ENCODE measurements around the gene MEDAG. TPM values are rescaled to one million over a fixed set of nuclear protein-coding genes. Genes with fewer than 3 reads are reported as not detected.

MEDAG gene
- total RNA-seq, 4 donors from 2014 or later: 4.9 to 21.5 (median 8.7) TPM

GRCh38 chr13:30965380-30965779 lies 59.3 kb downstream of the MEDAG start:
- H3K27ac ChIP-seq: no peak overlapping the region
- H3K36me3 ChIP-seq: no peaks in the 10 kb centered on the region
- TF ChIP-seq CTCF (IDR thresholded peaks at IDR 0.05) (no peak), POLR2A (IDR thresholded peaks at IDR 0.05) (no peak)
- no peak for DNase-seq
- H3K27me3 ChIP-seq: no peaks in the 10 kb centered on the region
- no peaks in the 10 kb centered on the region for H3K4me1 ChIP-seq
- H3K9me3 ChIP-seq: no peaks in the 10 kb centered on the region
- no peak overlapping the region for H3K4me3 ChIP-seq

- TF ChIP-seq CTCF (IDR thresholded peaks at IDR 0.05) (no peak), POLR2A (IDR thresholded peaks at IDR 0.05) (no peak)
- Histone ChIP-seq H3K27ac (no peak overlapping the region), H3K9me3 (no peaks in the 10 kb centered on the region), H3K36me3 (no peaks in the 10 kb centered on the region), H3K4me3 (no peak overlapping the region), H3K27me3 (no peaks in the 10 kb centered on the region), H3K4me1 (no peaks in the 10 kb centered on the region)
- no peak for DNase-seq
Measured at GRCh38 chr13:30966101-30966500, 60.0 kb downstream of the MEDAG start.

- no peaks in the 10 kb centered on the region for H3K4me1 ChIP-seq
- H3K27ac ChIP-seq: no peak overlapping the region
- no peak for DNase-seq
- no peaks in the 10 kb centered on the region for H3K36me3 ChIP-seq
- H3K27me3 ChIP-seq: no peaks in the 10 kb centered on the region
- TF ChIP-seq POLR2A (IDR thresholded peaks at IDR 0.05): no peak
- TF ChIP-seq CTCF (IDR thresholded peaks at IDR 0.05): no peak
- H3K4me3 ChIP-seq: no peak overlapping the region
- no peaks in the 10 kb centered on the region for H3K9me3 ChIP-seq
Measured at GRCh38 chr13:30968846-30969245, 62.8 kb downstream of the MEDAG start.

- no peak for DNase-seq
- no peak for TF ChIP-seq CTCF (IDR thresholded peaks at IDR 0.05)
- TF ChIP-seq POLR2A (IDR thresholded peaks at IDR 0.05): no peak
- no peak overlapping the region for H3K27ac ChIP-seq
- H3K4me3 ChIP-seq: no peak overlapping the region
- H3K36me3 ChIP-seq: no peaks in the 10 kb centered on the region
- H3K4me1 ChIP-seq: no peaks in the 10 kb centered on the region
- H3K27me3 ChIP-seq: no peaks in the 10 kb centered on the region
- no peaks in the 10 kb centered on the region for H3K9me3 ChIP-seq
Measured at GRCh38 chr13:30971575-30971974, 65.5 kb downstream of the MEDAG start.

- Histone ChIP-seq H3K27ac (no peak overlapping the region), H3K9me3 (no peaks in the 10 kb centered on the region), H3K4me3 (no peak overlapping the region), H3K4me1 (no peaks in the 10 kb centered on the region), H3K36me3 (no peaks in the 10 kb centered on the region), H3K27me3 (no peaks in the 10 kb centered on the region)
- DNase-seq: no peak
- TF ChIP-seq POLR2A (IDR thresholded peaks at IDR 0.05) (no peak), CTCF (IDR thresholded peaks at IDR 0.05) (no peak)
Measured at GRCh38 chr13:30972888-30973377, 66.9 kb downstream of the MEDAG start.

GRCh38 chr13:30974350-30974749 lies 68.3 kb downstream of the MEDAG start:
- H3K4me3 ChIP-seq: no peak overlapping the region
- no peaks in the 10 kb centered on the region for H3K36me3 ChIP-seq
- no peaks in the 10 kb centered on the region for H3K4me1 ChIP-seq
- no peaks in the 10 kb centered on the region for H3K9me3 ChIP-seq
- no peaks in the 10 kb centered on the region for H3K27me3 ChIP-seq
- no peak for TF ChIP-seq CTCF (IDR thresholded peaks at IDR 0.05)
- no peak for TF ChIP-seq POLR2A (IDR thresholded peaks at IDR 0.05)
- no peak overlapping the region for H3K27ac ChIP-seq
- no peak for DNase-seq

Data from Peyer's patch (tissue), 4 donors.